Measurements from ENCODE around the gene PARD3.

Gene PARD3

DNA sequence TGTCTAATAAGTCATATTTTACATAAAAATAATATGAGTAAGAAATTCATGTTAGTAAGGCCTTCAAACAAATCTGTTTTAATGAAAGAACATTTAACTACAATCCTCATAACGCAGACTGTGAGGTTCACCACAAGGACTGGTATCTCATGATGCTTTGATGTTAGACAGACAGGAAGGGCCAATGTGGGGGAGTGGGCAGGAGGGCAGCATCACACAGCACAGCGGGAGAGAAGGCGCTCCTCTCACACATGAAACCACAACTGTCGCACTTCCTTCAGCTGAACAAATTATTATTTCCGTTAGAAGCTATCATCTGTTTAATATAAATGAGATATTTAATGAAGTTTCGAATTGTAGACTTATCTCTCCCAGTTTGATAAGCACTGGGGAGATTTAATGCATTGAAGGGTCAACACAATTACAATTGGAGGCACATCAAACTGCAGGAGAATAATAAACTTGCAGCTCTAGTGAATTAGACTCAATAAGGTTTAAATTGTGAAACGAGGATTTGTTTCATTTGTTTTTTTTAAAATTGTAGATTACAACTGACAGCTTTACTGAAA lies 466.1 kb downstream of the PARD3 start:
- DNase-seq (ENCODE audit: low read depth, low spot score): no peak

DNA sequence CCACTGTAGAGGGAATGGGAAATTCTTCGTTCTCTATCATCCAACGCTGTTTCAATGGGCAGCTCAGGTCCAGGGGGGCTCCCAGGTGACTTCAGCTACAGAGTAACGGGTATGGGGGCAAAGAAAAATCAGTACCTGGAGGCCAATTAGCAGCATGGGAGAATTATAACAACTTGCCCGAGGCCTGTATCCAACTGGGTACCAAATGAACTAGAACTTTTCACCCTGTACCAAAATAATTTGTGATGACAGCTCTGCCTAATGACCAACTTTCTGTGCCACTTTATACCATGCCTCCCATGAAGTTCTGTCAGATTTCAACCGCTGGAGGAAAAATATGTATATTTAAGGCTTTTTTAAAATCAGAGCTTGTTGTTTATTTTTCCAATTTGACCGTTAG lies 467.1 kb downstream of the PARD3 start:
- DNase-seq (ENCODE audit: low read depth, low spot score): no peak

DNA sequence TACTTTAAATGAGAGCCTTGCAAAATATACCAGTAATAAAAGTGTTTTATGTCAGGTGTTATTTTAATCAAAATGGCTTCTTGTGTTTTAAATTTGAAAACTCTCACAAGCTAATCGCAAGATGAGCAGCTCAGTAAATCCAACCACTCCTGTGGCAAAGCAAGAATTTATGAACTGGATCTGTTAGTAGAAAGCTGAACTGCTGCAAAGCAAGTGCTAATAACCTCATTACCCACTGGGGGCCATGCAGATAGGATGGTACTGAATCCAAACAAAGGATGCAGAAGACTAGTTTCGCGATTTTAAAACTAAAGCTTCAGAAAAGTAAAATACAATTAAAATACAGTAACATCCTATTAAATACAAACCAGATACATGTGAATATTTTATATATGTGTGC lies 468.0 kb downstream of the PARD3 start:
- no peak for DNase-seq (ENCODE audit: low read depth, low spot score)

DNA sequence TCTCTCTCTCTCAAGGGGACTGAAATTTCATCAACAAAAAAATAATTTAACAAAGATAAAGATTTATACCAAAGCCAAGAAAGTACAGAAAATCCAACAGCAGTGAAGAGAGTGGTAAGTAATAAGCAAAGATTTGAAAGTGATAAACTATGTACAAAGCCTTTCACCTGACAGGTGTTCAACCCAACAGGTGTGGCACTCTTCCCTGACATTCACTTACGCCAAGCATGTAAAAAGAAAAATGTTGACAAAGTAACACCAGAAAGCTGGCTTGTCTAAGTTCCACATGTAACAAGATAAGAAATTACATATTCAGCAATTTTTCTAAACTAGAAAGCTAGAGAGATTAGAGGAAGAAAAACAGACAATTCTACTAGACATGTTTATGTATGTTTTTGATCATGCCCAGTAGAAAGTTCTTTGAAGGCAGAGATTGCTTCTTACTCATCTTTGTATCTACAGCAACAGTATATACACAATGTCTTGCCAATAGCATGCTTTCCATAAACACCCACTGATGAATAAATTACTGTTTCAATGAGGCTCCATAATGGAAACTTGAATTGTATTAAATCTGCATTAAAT lies 468.5 kb downstream of the PARD3 start:
- no peak for DNase-seq (ENCODE audit: low read depth, low spot score)

DNA sequence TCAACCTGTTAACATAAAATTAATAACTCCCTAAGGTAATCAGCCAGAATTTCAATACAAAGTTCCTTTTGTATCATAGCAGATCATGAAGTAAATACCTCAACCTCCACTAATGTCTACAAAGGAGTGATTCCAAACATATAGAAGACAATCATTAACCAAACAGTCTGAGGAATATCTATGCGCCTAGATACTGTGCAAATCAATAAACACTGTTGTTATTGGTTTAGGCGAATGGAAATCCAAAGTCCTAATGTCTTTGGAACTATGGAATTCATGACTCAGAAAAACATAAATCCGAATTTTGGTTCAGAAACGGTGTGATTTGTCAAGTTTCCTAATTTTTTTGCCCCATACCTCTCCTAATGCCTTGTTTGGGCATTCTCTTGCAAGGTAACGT lies 469.7 kb downstream of the PARD3 start:
- DNase-seq (ENCODE audit: low read depth, low spot score): no peak

DNA sequence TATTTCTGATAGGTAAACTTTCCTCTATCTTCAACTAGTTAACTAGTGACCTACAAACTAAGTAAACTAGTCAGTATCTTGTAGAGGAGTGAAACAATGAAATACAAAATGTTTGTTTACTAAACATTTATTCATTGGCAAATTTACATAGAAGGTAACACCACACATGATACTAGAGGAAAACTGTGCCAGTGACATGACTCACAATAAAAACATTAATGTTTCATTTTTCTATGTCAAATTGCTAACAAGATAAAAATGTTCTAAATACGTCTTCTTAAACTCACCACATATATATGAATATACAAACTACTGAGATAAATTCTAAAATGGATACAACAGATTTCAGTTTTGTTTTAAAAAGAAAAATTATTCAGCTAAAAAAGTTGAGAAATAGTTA lies 471.3 kb downstream of the PARD3 start:
- DNase-seq (ENCODE audit: low read depth, low spot score): no peak

DNA sequence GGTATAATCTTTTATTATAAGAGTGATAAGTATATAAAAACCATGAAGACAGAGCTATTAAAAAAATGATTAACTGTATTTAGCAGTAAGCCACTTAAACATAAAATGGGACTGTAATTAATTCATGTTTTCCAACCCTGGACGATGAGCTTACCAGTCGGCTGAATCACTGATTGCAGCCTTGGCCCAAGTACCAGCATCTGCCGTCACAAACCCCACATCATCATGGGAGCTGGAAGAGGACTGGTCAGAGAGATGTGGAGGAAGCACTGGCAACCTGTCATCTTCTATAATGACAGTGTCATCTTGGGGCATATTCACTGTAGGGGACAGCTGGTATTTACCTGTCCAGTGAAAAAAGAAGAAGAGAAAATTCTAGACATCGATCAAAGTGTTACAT lies 473.6 kb downstream of the PARD3 start:
- no peak for DNase-seq (ENCODE audit: low read depth, low spot score)

DNA sequence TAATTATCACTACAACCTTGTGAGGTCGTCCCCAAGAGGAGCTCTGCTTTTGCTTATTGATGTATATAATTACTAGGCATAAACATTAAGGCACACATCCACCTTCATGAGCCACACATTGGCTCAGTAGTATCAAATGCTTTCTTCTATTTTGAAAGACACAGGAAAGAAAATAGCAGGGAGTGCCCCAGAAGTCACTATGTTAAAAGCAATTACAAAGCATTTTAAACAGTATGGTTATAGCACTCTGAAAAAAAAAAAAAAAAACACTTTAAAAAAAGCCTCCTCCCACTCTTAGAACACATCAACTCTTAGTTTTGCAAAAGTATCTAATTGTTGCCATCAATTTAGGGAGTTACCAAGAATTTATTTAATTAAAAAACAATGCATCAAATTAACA lies 474.2 kb downstream of the PARD3 start:
- DNase-seq (ENCODE audit: low read depth, low spot score): no peak

DNA sequence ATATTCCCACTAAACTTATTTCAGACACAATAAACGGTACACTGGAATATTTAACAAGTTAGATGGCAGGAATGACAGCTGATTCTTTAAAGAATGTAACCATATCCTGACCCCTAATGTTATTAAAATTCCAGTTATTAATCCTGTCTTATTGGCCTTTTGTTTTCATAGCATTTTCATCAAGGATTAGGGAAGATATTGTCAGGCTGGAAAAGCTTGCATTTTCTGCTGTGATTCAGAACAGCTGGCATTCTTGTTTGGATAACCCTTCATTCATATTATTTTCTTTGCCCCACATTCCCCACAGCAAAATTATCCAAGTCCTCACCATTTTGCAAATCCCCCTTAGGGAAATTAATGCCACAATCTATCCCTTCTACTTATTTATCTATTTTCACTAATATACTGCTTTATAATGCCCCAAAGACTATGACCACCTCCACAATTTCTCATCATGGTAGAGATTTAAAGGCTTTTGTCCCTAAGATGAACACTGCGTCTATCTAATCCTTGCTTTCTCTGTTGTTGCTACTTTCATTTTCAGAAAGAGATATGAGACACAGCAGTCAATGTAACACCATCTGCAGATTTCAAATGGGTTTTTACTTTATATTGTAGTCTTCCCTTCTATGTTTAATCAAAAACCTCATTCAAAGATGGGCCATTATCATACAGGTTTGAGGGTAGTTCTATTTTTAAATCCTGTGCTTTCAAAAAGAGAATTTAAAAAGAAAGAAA lies 475.1 kb downstream of the PARD3 start:
- DNase-seq (ENCODE audit: low read depth, low spot score): no peak

DNA sequence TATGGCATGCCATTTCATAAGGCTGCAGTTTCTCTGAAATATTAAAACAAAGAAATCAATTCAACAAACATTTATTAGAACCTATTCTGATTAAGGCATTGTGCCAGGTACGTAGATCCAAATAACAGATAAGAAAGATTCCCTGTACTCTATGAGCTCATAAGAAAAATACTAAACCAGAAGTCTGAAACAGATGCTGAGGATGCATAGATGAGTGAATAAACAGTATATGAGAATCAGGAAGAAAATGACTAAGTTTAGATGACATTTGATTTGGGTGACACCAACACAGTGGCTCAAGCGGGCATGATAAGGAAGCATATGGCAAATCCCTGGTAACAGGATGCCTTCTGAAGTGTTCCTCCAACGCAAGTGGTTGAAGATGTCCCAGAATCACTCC lies 477.2 kb downstream of the PARD3 start:
- no peak for DNase-seq (ENCODE audit: low read depth, low spot score)

DNA sequence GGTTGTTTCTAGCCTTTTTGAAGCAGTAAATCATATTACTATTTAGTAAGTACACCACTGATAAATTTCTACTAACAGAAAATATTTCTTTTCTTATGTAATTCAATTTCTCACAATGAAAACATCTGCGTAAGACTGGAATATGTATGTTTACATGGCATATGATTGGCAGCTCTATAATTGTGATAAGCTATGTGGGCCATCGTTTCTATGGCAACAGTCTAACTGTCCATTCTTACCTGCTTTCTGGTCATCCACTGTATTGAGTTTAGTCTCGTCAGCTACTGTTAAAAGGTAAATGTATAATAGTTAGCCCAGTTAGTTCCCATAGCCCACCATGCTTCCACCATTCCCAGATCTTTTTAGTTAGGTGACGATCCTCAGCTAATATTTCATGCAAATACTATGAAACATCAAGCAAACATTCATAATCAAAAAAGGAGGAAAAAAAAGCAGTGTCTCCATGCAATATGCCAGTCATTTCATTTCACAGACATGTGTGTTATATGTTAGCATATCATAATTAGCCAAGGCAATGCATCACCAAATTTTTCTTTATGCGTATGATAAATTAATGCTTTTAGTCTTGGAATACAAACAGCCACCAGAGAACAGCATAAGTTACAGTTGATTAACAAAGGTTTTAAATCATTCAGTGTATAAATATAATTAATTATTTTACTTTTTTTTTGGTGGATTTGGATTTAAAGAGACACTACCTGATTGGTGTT lies 479.0 kb downstream of the PARD3 start:
- DNase-seq (ENCODE audit: low read depth, low spot score): no peak

DNA sequence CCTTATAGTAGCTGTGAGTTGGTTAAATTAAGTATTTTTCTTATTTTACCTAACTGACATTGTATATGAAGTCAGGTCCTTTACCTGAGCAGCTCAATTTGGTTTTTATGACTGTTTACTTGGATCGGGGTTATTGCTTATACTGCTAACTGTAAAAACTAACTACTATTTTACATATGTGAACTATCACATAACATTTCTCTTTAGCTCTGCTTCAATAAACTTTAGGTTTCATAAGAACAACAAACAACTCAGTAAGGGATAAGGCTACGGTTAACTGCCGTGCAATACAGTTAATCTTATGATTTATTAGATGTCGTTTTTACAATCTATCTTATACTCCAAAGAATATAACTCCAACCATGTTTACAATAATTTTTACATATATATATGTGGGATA lies 480.2 kb downstream of the PARD3 start:
- no peak for DNase-seq (ENCODE audit: low read depth, low spot score)

DNA sequence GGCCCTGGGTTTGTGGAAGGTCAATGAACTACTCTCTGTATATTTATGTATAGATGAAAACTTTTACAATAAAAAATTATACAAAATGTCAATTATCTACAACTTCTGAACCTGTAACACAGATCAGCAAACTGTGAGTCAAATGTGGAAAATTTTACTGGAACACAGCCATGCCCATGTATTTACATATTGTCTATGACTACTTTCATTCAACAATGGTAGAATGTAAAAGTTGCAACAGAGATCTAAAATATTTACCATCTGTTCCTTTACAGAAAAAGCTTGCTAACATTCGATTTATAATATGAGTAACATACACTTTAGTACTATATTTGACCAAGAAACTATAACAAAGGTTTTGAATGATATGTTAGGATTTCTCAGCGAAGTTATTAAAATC lies 481.6 kb downstream of the PARD3 start:
- DNase-seq (ENCODE audit: low read depth, low spot score): no peak

DNA sequence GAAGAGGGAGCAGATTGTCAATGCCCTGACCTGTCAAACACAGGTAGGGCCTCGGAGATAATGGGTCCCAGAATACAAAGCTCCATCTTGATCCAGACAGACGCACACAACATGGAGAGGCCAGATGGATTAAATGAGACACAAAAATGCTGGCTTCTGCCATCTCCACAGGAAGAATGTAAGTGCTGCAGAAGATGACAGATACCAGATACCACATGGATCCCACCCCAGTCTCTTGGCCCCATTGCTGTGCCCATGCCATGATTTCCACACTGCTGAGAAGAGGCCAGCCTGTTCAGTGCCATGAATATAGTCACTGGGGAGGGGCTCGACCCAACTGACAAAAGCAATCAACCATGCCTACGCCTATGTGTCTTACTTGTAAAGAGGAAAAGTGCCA lies 487.9 kb downstream of the PARD3 start:
- DNase-seq (ENCODE audit: low read depth, low spot score): no peak

DNA sequence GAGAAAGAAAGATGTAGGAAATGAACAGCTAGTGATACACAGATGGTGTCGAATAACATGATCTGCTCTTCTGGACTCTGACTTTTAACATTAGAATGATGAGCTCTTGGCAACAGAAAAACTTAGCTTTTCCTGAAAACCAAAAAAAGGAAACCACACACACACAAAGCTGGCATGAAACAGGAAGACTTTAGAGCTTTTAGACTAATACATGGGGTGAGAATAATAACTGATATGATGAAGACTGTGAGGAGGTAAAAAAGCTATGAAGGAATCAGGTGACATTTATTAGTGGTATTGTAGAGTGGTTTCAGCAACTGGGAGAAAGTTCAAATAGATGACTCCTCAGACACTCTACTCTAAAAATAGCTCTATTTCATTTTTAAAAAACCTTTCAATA lies 491.9 kb downstream of the PARD3 start:
- no peak for DNase-seq (ENCODE audit: low read depth, low spot score)

DNA sequence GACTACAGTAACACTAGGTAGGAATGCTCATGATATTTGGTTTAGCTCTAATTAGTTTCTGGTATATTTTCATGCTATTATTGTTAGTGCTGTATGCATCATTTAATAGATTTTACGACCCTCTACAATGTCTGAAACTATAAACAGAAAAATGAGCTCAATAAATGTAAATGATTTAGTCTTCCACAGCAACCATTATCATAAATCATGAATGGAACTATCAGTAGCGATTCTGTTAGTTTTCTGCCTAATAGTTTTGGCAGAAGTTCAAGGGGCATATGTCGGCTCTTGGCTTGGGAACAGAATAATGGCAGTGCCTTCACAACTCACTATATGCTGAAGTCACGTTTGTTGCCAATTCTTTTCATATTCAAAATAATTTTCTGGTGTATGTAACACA lies 494.8 kb downstream of the PARD3 start:
- DNase-seq (ENCODE audit: low read depth, low spot score): no peak

DNA sequence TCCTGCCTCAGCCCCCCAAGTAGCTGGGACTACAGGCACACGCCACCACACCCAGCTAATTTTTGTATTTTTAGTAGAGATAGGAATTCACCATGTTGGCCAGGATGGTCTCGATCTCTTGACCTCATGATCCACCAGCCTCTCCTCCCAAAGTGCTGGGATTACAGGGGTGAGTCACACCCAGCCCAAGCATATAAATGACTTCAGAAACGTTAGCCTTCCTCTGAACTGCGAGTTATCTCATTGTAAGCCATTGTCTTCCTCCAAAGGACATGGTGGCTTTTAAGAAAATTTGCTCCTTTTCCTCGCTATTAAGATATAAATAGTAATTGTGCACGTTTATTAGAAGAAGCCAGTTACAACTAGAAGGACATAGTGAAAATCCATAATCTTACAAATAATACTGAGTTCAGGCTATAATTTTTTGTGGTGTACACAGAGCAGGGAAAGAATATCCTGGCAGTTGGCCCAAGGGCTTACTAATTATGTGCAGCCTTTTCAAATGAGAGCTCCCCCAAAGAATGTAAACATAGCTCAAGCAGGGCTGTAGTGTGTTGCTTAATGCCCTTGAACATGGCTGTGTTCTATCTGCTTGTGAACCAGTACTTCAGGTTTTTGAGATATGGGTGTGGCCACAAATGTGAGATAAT lies 495.8 kb downstream of the PARD3 start:
- DNase-seq (ENCODE audit: low read depth, low spot score): no peak

DNA sequence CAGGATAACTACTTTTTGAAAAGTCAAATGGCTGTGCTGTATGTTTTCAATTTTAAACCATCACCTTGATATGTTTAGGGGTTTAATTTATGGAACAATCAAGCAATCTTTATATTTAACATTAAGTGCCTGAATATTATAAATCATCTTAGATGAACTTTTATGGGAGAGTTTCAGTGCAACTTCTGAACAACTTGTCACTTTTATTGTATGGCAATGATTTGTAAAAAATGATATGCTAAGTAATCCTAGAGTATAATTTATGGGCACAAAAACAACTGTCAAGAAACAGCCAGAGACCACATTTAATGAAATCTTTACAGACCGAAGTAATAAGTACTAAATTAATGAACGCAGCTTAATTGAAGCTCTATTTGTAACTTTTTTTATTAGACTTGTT lies 498.9 kb downstream of the PARD3 start:
- DNase-seq (ENCODE audit: low read depth, low spot score): no peak

DNA sequence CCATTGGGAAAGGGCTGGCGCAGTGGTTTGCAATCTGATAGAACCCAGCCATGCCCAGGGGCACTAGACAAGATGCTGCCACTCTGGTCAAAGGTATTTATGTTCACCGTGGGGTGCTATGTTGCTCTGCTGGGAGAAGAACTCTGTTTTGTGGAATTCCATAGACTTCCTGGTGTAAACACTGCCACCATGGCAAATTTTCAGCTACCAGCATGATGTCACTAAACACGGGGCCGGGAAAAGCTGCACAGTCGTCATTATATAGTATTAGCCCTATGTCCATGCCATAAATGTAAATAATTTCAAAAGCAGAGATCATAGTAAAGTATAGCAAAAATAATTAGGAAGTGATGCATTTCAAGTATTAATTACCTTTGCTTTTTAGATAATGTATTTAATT lies 500.6 kb downstream of the PARD3 start:
- DNase-seq (ENCODE audit: low read depth, low spot score): no peak

DNA sequence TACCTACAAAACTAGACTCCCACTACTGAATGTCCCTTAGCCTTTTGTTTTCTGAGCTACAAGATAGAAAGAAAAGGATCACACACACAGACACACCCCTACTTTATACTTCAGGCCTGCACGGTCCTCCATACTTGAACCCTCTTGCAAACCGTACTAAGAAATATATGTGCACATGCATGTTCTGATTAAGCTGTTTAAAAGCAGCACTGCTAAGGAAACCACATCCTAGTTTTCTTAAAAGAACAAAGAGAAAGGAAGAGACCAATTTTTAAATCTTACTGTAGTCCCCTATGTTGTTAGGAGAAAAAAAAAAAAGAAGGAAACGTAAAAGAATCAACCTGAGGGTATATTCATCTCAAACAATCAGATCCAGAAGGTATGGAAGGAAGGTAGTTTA lies 501.2 kb downstream of the PARD3 start:
- DNase-seq (ENCODE audit: low read depth, low spot score): no peak

DNA sequence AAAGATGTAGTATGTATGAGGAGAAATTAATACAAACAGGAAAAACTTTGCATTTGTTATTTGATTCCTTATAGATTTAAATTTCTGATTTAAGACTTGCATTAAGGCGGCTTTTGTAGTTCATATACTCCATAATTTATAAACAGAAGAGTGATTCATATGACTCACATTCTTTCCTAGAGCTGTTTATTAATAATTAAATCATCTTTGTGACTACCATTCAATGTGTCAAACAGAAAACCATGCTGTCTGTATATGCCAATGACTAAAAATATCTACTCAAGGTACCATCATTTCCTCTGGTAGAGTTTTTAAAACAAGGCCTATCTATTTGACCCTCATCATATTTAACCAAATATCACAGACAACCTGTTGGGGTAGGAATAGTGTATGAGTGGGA lies 501.7 kb downstream of the PARD3 start:
- DNase-seq (ENCODE audit: low read depth, low spot score): no peak

DNA sequence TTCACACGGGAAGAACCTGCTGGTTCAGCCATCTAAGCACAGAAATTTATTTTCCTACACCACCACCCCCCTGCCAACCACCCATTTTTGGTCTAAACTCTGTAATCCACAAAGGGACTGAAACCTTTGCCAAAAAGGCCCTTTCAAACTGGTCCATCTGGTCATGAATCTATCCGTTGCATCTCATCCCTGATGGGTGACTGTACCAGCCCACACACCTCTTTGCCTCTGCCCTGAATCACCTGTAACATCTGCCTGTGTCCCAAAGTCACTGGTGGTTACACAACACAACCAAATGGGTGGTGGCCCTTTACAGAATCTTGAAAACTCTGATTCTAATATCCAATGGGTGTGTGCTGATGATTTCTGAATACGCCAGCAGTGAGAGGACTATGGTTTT lies 503.4 kb downstream of the PARD3 start:
- no peak for DNase-seq (ENCODE audit: low read depth, low spot score)

Measured in smooth muscle cell of the brain vasculature (primary cell).